ENCODE results near the gene MMP1.

Gene MMP1

GRCh38 chr11:102798012-102798746, at the start of gene MMP1:
MMP1 (minus strand) TSS chr11:102798160; CDS start chr11:102798092, 68 bp downstream.
- H3K9ac ChIP-seq (ENCODE audit: low read length), result no peak within 1 kb of the TSS
- no peaks in the 10 kb centered on the region for H3K9me3 ChIP-seq (ENCODE audit: control insufficient read depth, low read length)
- H3K36me3 ChIP-seq (ENCODE audit: control insufficient read depth, insufficient read depth, low read length, severe bottlenecking), result no peaks in the 10 kb centered on the region
- no peak for DNase-seq (ENCODE audit: low read depth)
- H3K4me3 ChIP-seq (ENCODE audit: low read length), result no peak within 1 kb of the TSS
- H3K4me1 ChIP-seq (ENCODE audit: control insufficient read depth, insufficient read depth, low read length), result peaks cover 30% of the 10 kb centered on the region
- H3K27me3 ChIP-seq (replicated peaks; ENCODE audit: control insufficient read depth, insufficient read depth, low read length), result no peaks in the 10 kb centered on the region

GRCh38 chr11:102846292-102846691, 48.3 kb upstream of the MMP1 start:
- Histone ChIP-seq H3K36me3 (ENCODE audit: control insufficient read depth, insufficient read depth, low read length, severe bottlenecking) (no peaks in the 10 kb centered on the region), H3K9ac (ENCODE audit: low read length) (no peak overlapping the region), H3K27me3 (replicated peaks; ENCODE audit: control insufficient read depth, insufficient read depth, low read length) (no peaks in the 10 kb centered on the region), H3K4me3 (ENCODE audit: low read length) (no peak overlapping the region), H3K4me1 (ENCODE audit: control insufficient read depth, insufficient read depth, low read length) (peaks cover 24% of the 10 kb centered on the region), H3K9me3 (ENCODE audit: control insufficient read depth, low read length) (no peaks in the 10 kb centered on the region)
- no peak for DNase-seq (ENCODE audit: low read depth)

GRCh38 chr11:102843489-102843888, 45.5 kb upstream of the MMP1 start, which contains the start of gene MMP3:
MMP3 (minus strand) TSS chr11:102843609; CDS start chr11:102843546, 63 bp downstream.
- no peak within 1 kb of the TSS for H3K9ac ChIP-seq (ENCODE audit: low read length)
- H3K9me3 ChIP-seq (ENCODE audit: control insufficient read depth, low read length), result no peaks in the 10 kb centered on the region
- peaks cover 9% of the 10 kb centered on the region for H3K4me1 ChIP-seq (ENCODE audit: control insufficient read depth, insufficient read depth, low read length)
- no peak for DNase-seq (ENCODE audit: low read depth)
- H3K4me3 ChIP-seq (ENCODE audit: low read length), result no peak within 1 kb of the TSS
- H3K36me3 ChIP-seq (ENCODE audit: control insufficient read depth, insufficient read depth, low read length, severe bottlenecking), result no peaks in the 10 kb centered on the region
- H3K27me3 ChIP-seq (replicated peaks; ENCODE audit: control insufficient read depth, insufficient read depth, low read length), result no peaks in the 10 kb centered on the region

GRCh38 chr11:102842930-102843329, 45.0 kb upstream of the MMP1 start:
- Histone ChIP-seq H3K4me3 (ENCODE audit: low read length) (no peak overlapping the region), H3K9me3 (ENCODE audit: control insufficient read depth, low read length) (no peaks in the 10 kb centered on the region), H3K9ac (ENCODE audit: low read length) (no peak overlapping the region), H3K27me3 (replicated peaks; ENCODE audit: control insufficient read depth, insufficient read depth, low read length) (no peaks in the 10 kb centered on the region), H3K4me1 (ENCODE audit: control insufficient read depth, insufficient read depth, low read length) (peaks cover 9% of the 10 kb centered on the region), H3K36me3 (ENCODE audit: control insufficient read depth, insufficient read depth, low read length, severe bottlenecking) (no peaks in the 10 kb centered on the region)
- no peak for DNase-seq (ENCODE audit: low read depth)

- H3K27me3 ChIP-seq (replicated peaks; ENCODE audit: control insufficient read depth, insufficient read depth, low read length), result no peaks in the 10 kb centered on the region
- peaks cover 26% of the 10 kb centered on the region for H3K4me1 ChIP-seq (ENCODE audit: control insufficient read depth, insufficient read depth, low read length)
- no peaks in the 10 kb centered on the region for H3K9me3 ChIP-seq (ENCODE audit: control insufficient read depth, low read length)
- DNase-seq (ENCODE audit: low read depth), result no peak
- H3K4me3 ChIP-seq (ENCODE audit: low read length), result no peak overlapping the region
- H3K36me3 ChIP-seq (ENCODE audit: control insufficient read depth, insufficient read depth, low read length, severe bottlenecking), result no peaks in the 10 kb centered on the region
- H3K9ac ChIP-seq (ENCODE audit: low read length), result no peak overlapping the region
Measured at GRCh38 chr11:102840018-102840417, 42.1 kb upstream of the MMP1 start.

- Histone ChIP-seq H3K9me3 (ENCODE audit: control insufficient read depth, low read length) (no peaks in the 10 kb centered on the region), H3K27me3 (replicated peaks; ENCODE audit: control insufficient read depth, insufficient read depth, low read length) (no peaks in the 10 kb centered on the region), H3K36me3 (ENCODE audit: control insufficient read depth, insufficient read depth, low read length, severe bottlenecking) (no peaks in the 10 kb centered on the region), H3K9ac (ENCODE audit: low read length) (no peak overlapping the region), H3K4me1 (ENCODE audit: control insufficient read depth, insufficient read depth, low read length) (peaks cover 17% of the 10 kb centered on the region), H3K4me3 (ENCODE audit: low read length) (no peak overlapping the region)
- no peak for DNase-seq (ENCODE audit: low read depth)
Measured at GRCh38 chr11:102837646-102838045, 39.7 kb upstream of the MMP1 start.

- H3K4me1 ChIP-seq (ENCODE audit: control insufficient read depth, insufficient read depth, low read length), result peaks cover 17% of the 10 kb centered on the region
- no peaks in the 10 kb centered on the region for H3K36me3 ChIP-seq (ENCODE audit: control insufficient read depth, insufficient read depth, low read length, severe bottlenecking)
- H3K9ac ChIP-seq (ENCODE audit: low read length), result no peak overlapping the region
- H3K27me3 ChIP-seq (replicated peaks; ENCODE audit: control insufficient read depth, insufficient read depth, low read length), result no peaks in the 10 kb centered on the region
- H3K9me3 ChIP-seq (ENCODE audit: control insufficient read depth, low read length), result no peaks in the 10 kb centered on the region
- H3K4me3 ChIP-seq (ENCODE audit: low read length), result no peak overlapping the region
- DNase-seq (ENCODE audit: low read depth), result no peak
Measured at GRCh38 chr11:102837156-102837555, 39.2 kb upstream of the MMP1 start.

- DNase-seq (ENCODE audit: low read depth), result peak; percentile 85
Measured at GRCh38 chr11:102836290-102836875, 38.4 kb upstream of the MMP1 start.

GRCh38 chr11:102833731-102834130, 35.8 kb upstream of the MMP1 start:
- Histone ChIP-seq H3K36me3 (ENCODE audit: control insufficient read depth, insufficient read depth, low read length, severe bottlenecking) (no peaks in the 10 kb centered on the region), H3K4me3 (ENCODE audit: low read length) (no peak overlapping the region), H3K27me3 (replicated peaks; ENCODE audit: control insufficient read depth, insufficient read depth, low read length) (no peaks in the 10 kb centered on the region), H3K9me3 (ENCODE audit: control insufficient read depth, low read length) (no peaks in the 10 kb centered on the region), H3K9ac (ENCODE audit: low read length) (no peak overlapping the region), H3K4me1 (ENCODE audit: control insufficient read depth, insufficient read depth, low read length) (peaks cover 28% of the 10 kb centered on the region)
- peak; percentile 20 for DNase-seq (ENCODE audit: low read depth)

More at GRCh38 chr11:102836290-102836875, 38.4 kb upstream of the MMP1 start:
- H3K4me1 ChIP-seq (ENCODE audit: control insufficient read depth, insufficient read depth, low read length), result peaks cover 17% of the 10 kb centered on the region
- H3K9me3 ChIP-seq (ENCODE audit: control insufficient read depth, low read length), result no peaks in the 10 kb centered on the region
- no peak overlapping the region for H3K4me3 ChIP-seq (ENCODE audit: low read length)
- H3K9ac ChIP-seq (ENCODE audit: low read length), result no peak overlapping the region
- no peaks in the 10 kb centered on the region for H3K27me3 ChIP-seq (replicated peaks; ENCODE audit: control insufficient read depth, insufficient read depth, low read length)
- H3K36me3 ChIP-seq (ENCODE audit: control insufficient read depth, insufficient read depth, low read length, severe bottlenecking), result no peaks in the 10 kb centered on the region

- no peak overlapping the region for H3K4me3 ChIP-seq (ENCODE audit: low read length)
- no peaks in the 10 kb centered on the region for H3K27me3 ChIP-seq (replicated peaks; ENCODE audit: control insufficient read depth, insufficient read depth, low read length)
- peaks cover 28% of the 10 kb centered on the region for H3K4me1 ChIP-seq (ENCODE audit: control insufficient read depth, insufficient read depth, low read length)
- H3K9ac ChIP-seq (ENCODE audit: low read length), result no peak overlapping the region
- no peak for DNase-seq (ENCODE audit: low read depth)
- H3K9me3 ChIP-seq (ENCODE audit: control insufficient read depth, low read length), result no peaks in the 10 kb centered on the region
- H3K36me3 ChIP-seq (ENCODE audit: control insufficient read depth, insufficient read depth, low read length, severe bottlenecking), result no peaks in the 10 kb centered on the region
Measured at GRCh38 chr11:102832612-102833011, 34.7 kb upstream of the MMP1 start.

- peak overlapping the region; percentile 79 for H3K4me3 ChIP-seq (ENCODE audit: low read length)
- no peaks in the 10 kb centered on the region for H3K27me3 ChIP-seq (replicated peaks; ENCODE audit: control insufficient read depth, insufficient read depth, low read length)
- no peaks in the 10 kb centered on the region for H3K9me3 ChIP-seq (ENCODE audit: control insufficient read depth, low read length)
- H3K36me3 ChIP-seq (ENCODE audit: control insufficient read depth, insufficient read depth, low read length, severe bottlenecking), result no peaks in the 10 kb centered on the region
- peak; percentile 90 for DNase-seq (ENCODE audit: low read depth)
- H3K4me1 ChIP-seq (ENCODE audit: control insufficient read depth, insufficient read depth, low read length), result peaks cover 25% of the 10 kb centered on the region
- H3K9ac ChIP-seq (ENCODE audit: low read length), result peak overlapping the region; percentile 47
Measured at GRCh38 chr11:102831489-102832440, 33.8 kb upstream of the MMP1 start.

All from adipocyte (in vitro differentiated cells).